DOHH2 (cell line): Measurements from ENCODE around the gene DOCK9.

Source experiments
- CTCF ChIP-seq: fragments of 200-600 bp; sonication (generic); IDR thresholded peaks from one replicate; pipeline ENCODE4 v1.5.1; 2014; ENCODE audit warnings: antibody characterized with exemption, mild to moderate bottlenecking, low read depth, low read length; ENCODE audit not compliant: poor library complexity, severe bottlenecking
- EZH2phosphoT487 ChIP-seq: fragments of 200-600 bp; sonication (generic); IDR thresholded peaks from 2 replicates; pipeline ENCODE4 v1.6.1; 2017; ENCODE audit warnings: borderline replicate concordance, mild to moderate bottlenecking, antibody characterized with exemption, low read length, moderate library complexity, mixed read lengths

- TF ChIP-seq CTCF (no peak), EZH2phosphoT487 (no peak)
Measured at GRCh38 chr13:98896868-98897144, 81.1 kb downstream of the DOCK9 start.
